Measurements from ENCODE around the gene KDM3B. TPM values are rescaled to one million over a fixed set of nuclear protein-coding genes. Genes with fewer than 3 reads are reported as not detected.
A peak's percentile ranks its signal among the peaks of the same experiment; 100 is the strongest.

KDM3B gene
- total and polyA plus RNA-seq, 9 of the 15 experiments (the other 6 are each of a cell fraction or from before 2014, with no cell fraction given), result 13.8 to 62.8 (median 41.9) TPM

- peak; percentile 98 for TF ChIP-seq POLR2H (tag; IDR thresholded peaks at IDR 0.05; ENCODE audit: low read depth)
- TF ChIP-seq, protein P1, sequence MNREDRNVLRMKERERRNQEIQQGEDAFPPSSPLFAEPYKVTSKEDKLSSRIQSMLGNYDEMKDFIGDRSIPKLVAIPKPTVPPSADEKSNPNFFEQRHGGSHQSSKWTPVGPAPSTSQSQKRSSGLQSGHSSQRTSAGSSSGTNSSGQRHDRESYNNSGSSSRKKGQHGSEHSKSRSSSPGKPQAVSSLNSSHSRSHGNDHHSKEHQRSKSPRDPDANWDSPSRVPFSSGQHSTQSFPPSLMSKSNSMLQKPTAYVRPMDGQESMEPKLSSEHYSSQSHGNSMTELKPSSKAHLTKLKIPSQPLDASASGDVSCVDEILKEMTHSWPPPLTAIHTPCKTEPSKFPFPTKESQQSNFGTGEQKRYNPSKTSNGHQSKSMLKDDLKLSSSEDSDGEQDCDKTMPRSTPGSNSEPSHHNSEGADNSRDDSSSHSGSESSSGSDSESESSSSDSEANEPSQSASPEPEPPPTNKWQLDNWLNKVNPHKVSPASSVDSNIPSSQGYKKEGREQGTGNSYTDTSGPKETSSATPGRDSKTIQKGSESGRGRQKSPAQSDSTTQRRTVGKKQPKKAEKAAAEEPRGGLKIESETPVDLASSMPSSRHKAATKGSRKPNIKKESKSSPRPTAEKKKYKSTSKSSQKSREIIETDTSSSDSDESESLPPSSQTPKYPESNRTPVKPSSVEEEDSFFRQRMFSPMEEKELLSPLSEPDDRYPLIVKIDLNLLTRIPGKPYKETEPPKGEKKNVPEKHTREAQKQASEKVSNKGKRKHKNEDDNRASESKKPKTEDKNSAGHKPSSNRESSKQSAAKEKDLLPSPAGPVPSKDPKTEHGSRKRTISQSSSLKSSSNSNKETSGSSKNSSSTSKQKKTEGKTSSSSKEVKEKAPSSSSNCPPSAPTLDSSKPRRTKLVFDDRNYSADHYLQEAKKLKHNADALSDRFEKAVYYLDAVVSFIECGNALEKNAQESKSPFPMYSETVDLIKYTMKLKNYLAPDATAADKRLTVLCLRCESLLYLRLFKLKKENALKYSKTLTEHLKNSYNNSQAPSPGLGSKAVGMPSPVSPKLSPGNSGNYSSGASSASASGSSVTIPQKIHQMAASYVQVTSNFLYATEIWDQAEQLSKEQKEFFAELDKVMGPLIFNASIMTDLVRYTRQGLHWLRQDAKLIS (CRISPR knock-in tag; IDR thresholded peaks at IDR 0.05), result peak; percentile 100
- peak; percentile 90 for TF ChIP-seq HNRNPLL (IDR thresholded peaks at IDR 0.05; ENCODE audit: low read depth, low read length, poor library complexity, severe bottlenecking)
- peak; percentile 99 for TF ChIP-seq RBM22 (IDR thresholded peaks at IDR 0.05; ENCODE audit: low read depth, low read length, poor library complexity, severe bottlenecking)
- TF ChIP-seq, protein P2, sequence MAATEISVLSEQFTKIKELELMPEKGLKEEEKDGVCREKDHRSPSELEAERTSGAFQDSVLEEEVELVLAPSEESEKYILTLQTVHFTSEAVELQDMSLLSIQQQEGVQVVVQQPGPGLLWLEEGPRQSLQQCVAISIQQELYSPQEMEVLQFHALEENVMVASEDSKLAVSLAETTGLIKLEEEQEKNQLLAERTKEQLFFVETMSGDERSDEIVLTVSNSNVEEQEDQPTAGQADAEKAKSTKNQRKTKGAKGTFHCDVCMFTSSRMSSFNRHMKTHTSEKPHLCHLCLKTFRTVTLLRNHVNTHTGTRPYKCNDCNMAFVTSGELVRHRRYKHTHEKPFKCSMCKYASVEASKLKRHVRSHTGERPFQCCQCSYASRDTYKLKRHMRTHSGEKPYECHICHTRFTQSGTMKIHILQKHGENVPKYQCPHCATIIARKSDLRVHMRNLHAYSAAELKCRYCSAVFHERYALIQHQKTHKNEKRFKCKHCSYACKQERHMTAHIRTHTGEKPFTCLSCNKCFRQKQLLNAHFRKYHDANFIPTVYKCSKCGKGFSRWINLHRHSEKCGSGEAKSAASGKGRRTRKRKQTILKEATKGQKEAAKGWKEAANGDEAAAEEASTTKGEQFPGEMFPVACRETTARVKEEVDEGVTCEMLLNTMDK (IDR thresholded peaks at IDR 0.05; ENCODE audit: borderline replicate concordance, insufficient read depth, low read depth, low read length, poor library complexity, severe bottlenecking), result peak; percentile 1
- TF ChIP-seq SIX5 (IDR thresholded peaks at IDR 0.05; ENCODE audit: borderline replicate concordance in 1 of 2, insufficient read depth in 1 of 2, low read depth in 1 of 2, low read length in 2 of 2), result no peak
- no peak for TF ChIP-seq MCM7 (IDR thresholded peaks at IDR 0.05)
- TF ChIP-seq, protein P3, sequence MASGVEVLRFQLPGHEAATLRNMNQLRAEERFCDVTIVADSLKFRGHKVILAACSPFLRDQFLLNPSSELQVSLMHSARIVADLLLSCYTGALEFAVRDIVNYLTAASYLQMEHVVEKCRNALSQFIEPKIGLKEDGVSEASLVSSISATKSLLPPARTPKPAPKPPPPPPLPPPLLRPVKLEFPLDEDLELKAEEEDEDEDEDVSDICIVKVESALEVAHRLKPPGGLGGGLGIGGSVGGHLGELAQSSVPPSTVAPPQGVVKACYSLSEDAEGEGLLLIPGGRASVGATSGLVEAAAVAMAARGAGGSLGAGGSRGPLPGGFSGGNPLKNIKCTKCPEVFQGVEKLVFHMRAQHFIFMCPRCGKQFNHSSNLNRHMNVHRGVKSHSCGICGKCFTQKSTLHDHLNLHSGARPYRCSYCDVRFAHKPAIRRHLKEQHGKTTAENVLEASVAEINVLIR (CRISPR knock-in tag; IDR thresholded peaks at IDR 0.05), result peak; percentile 77
- peak; percentile 49 for TF ChIP-seq NFIC (IDR thresholded peaks at IDR 0.05)
- 0 out of 2 replicates have a peak, but pooled peaks have one; percentile 17 for TF ChIP-seq ATF1 (CRISPR knock-in tag; IDR thresholded peaks at IDR 0.05)
- TF ChIP-seq ATF1 (tag; IDR thresholded peaks at IDR 0.05), result peak; percentile 97
- TF ChIP-seq NRF1 (conservative IDR thresholded peaks at IDR 0.05 in 1 of 2, IDR thresholded peaks at IDR 0.05 in 1 of 2), result peak in 1 of 2 experiments; percentile 63; a peak in 3 of 4 replicates
- TF ChIP-seq RNF2 (IDR thresholded peaks at IDR 0.05), result peak; percentile 83
- TF ChIP-seq USF1 (CRISPR knock-in tag; IDR thresholded peaks at IDR 0.05), result peak; percentile 53; the same call in 1 of the 2 replicates
- TF ChIP-seq CAMTA2 (CRISPR knock-in tag; conservative IDR thresholded peaks at IDR 0.05), result no peak
- peak; percentile 93 for TF ChIP-seq POLR2AphosphoS5 (IDR thresholded peaks at IDR 0.05; ENCODE audit: control insufficient read depth, insufficient read depth, low read depth, low read length)
- TF ChIP-seq ZBTB8A (IDR thresholded peaks at IDR 0.05; ENCODE audit: partially characterized antibody), result no peak
- TF ChIP-seq POLR2AphosphoS2 (IDR thresholded peaks at IDR 0.05; ENCODE audit: low read length), result peak; percentile 80; the same call in 1 of the 2 replicates
Measured at GRCh38 chr5:138465261-138466124, 113.0 kb downstream of the KDM3B start, which contains the start of gene EGR1 (continued).
